ENCODE measurements around the gene FAM43A. TPM values are rescaled to one million over a fixed set of nuclear protein-coding genes. Genes with fewer than 3 reads are reported as not detected.

The FAM43A gene
- total RNA-seq, 1 donor from 2014 or later = 38.2 TPM

DNA sequence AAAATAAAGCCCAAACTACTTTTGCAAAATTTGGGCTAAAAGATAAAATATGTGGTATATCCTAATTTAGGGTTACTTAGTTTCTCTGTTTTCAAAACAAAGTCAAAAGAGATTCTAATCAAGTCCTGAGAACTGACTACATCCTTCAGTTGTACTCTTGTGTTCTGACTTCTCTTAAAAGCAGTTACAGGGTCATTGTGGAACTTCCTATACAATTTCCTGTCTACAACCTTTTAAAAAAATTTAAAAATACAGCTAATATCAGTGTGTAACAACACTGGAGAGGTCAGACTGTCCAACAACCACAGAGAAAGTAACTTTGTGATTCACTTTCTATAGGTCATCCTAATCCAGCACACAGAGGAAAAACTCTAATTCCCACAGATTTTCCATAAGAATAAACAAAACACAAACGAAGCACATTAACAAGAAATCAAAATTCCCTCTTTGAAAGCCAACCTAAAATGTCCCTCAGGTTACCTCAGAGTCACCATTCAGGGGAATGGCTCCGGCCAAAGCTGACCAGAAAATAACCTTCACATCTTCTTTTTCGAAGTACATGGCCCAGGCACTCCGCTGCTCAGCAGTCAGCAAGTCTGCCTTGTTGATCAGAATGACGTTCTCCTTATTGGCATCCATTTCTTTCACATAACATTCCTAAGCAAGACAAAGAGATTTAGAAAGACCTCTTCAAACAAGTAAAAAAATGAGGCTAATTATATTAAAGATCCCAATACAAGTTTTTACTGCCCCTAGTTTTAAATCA lies 27.0 kb upstream of the FAM43A start:
- no peaks in the 10 kb centered on the region for H3K27me3 Mint-ChIP-seq (ENCODE audit: unreplicated experiment)
- no peak for DNase-seq (ENCODE audit: extremely low spot score, unreplicated experiment)
- no peak overlapping the region for H3K4me3 Mint-ChIP-seq (ENCODE audit: unreplicated experiment)
- peaks cover 27% of the 10 kb centered on the region for H3K36me3 Mint-ChIP-seq (ENCODE audit: unreplicated experiment)
- H3K9me3 Mint-ChIP-seq (ENCODE audit: unreplicated experiment) = no peaks in the 10 kb centered on the region
- no peak overlapping the region for H3K27ac Mint-ChIP-seq (ENCODE audit: unreplicated experiment)
- TF ChIP-seq, protein P1, sequence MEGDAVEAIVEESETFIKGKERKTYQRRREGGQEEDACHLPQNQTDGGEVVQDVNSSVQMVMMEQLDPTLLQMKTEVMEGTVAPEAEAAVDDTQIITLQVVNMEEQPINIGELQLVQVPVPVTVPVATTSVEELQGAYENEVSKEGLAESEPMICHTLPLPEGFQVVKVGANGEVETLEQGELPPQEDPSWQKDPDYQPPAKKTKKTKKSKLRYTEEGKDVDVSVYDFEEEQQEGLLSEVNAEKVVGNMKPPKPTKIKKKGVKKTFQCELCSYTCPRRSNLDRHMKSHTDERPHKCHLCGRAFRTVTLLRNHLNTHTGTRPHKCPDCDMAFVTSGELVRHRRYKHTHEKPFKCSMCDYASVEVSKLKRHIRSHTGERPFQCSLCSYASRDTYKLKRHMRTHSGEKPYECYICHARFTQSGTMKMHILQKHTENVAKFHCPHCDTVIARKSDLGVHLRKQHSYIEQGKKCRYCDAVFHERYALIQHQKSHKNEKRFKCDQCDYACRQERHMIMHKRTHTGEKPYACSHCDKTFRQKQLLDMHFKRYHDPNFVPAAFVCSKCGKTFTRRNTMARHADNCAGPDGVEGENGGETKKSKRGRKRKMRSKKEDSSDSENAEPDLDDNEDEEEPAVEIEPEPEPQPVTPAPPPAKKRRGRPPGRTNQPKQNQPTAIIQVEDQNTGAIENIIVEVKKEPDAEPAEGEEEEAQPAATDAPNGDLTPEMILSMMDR (IDR thresholded peaks at IDR 0.05) = no peak
- no peaks in the 10 kb centered on the region for H3K4me1 Mint-ChIP-seq (ENCODE audit: unreplicated experiment)

DNA sequence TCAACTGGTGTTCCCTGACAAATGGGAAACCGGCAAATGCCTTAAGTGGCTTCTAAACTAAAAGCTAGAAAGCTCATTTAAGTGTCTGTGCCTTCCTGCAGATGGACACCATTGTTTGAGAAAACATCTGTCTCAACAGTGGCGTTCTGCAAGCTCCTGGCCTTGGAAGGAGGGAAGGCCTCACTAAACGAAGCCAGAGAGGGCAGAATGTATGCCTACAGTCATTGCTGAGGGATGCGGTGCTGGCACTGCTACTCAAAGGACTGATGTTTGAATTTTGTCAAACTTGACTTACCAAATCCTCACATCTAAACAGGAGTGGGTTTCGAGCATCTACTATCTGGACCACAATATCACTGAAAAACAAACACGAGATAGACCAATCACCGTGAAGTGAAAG lies 25.9 kb upstream of the FAM43A start:
- H3K4me1 Mint-ChIP-seq (ENCODE audit: unreplicated experiment) = no peaks in the 10 kb centered on the region
- TF ChIP-seq, protein P1 (IDR thresholded peaks at IDR 0.05) = no peak
- peaks cover 19% of the 10 kb centered on the region for H3K36me3 Mint-ChIP-seq (ENCODE audit: unreplicated experiment)
- no peaks in the 10 kb centered on the region for H3K9me3 Mint-ChIP-seq (ENCODE audit: unreplicated experiment)
- no peaks in the 10 kb centered on the region for H3K27me3 Mint-ChIP-seq (ENCODE audit: unreplicated experiment)
- no peak for DNase-seq (ENCODE audit: extremely low spot score, unreplicated experiment)
- no peak overlapping the region for H3K4me3 Mint-ChIP-seq (ENCODE audit: unreplicated experiment)
- no peak overlapping the region for H3K27ac Mint-ChIP-seq (ENCODE audit: unreplicated experiment)

DNA sequence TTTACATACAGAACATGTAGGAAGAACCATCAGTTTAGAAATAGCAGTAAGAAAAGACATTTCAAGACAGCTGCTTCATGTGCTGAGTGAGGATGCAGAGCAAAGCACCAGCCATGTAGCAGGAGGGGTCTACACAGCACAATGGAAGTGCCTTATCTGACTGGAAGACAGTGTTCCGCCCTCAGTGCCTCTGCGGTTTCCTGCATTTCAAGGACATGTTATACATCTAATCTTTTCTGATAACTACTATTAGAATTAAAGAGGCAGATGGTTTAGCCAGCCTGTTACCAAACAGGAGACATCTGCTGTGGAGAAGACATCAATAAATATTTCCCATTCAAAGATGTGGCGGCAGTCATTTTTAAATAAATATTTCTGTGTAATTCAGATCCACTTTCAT lies 24.3 kb upstream of the FAM43A start:
- no peak for DNase-seq (ENCODE audit: extremely low spot score, unreplicated experiment)
- H3K36me3 Mint-ChIP-seq (ENCODE audit: unreplicated experiment) = peaks cover 35% of the 10 kb centered on the region
- no peak overlapping the region for H3K27ac Mint-ChIP-seq (ENCODE audit: unreplicated experiment)
- no peaks in the 10 kb centered on the region for H3K9me3 Mint-ChIP-seq (ENCODE audit: unreplicated experiment)
- no peaks in the 10 kb centered on the region for H3K4me1 Mint-ChIP-seq (ENCODE audit: unreplicated experiment)
- H3K27me3 Mint-ChIP-seq (ENCODE audit: unreplicated experiment) = no peaks in the 10 kb centered on the region
- H3K4me3 Mint-ChIP-seq (ENCODE audit: unreplicated experiment) = no peak overlapping the region
- TF ChIP-seq, protein P1 (IDR thresholded peaks at IDR 0.05) = no peak

DNA sequence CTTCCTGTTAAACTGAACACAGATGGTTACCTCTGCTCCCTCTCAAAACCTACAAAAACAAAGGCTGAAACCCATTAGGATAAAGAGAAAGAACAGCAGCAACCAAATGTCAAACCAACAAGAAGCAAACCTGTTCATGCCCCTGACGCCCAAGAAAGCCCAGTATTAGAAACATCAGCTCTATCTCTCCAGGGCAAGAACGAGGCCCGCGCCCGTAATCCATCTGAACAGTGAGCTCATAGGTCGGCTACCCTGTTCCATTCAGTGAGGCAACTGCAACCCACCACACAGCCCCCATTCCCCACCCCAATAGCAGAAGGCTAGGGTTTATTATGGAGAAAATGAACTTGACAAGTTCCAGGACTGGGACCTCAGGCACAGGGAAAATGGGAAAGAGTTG lies 23.7 kb upstream of the FAM43A start:
- Mint-ChIP-seq H3K9me3 (ENCODE audit: unreplicated experiment) (no peaks in the 10 kb centered on the region), H3K36me3 (ENCODE audit: unreplicated experiment) (peaks cover 37% of the 10 kb centered on the region), H3K4me3 (ENCODE audit: unreplicated experiment) (no peak overlapping the region), H3K4me1 (ENCODE audit: unreplicated experiment) (no peaks in the 10 kb centered on the region), H3K27me3 (ENCODE audit: unreplicated experiment) (no peaks in the 10 kb centered on the region), H3K27ac (ENCODE audit: unreplicated experiment) (no peak overlapping the region)
- DNase-seq (ENCODE audit: extremely low spot score, unreplicated experiment) = no peak
- TF ChIP-seq, protein P1 (IDR thresholded peaks at IDR 0.05) = no peak

DNA sequence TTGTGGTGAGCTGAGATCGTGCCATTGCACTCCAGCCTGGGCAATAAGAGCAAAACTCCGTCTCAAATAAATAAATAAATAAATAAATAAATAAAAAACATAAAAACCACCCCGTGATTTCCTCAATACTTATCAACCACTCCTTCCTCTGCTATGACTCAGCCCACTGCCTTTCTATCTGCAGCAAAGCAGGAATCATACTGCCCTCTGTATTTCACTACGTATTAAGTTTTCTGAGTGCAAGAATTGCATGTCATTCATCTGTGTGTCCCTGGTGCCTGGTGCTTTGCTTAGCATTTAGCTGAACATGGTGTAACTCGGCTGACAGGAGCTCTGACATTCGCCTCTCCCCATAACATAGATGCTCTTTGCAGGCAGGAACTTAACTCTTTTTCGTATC lies 20.8 kb upstream of the FAM43A start:
- Mint-ChIP-seq H3K4me1 (ENCODE audit: unreplicated experiment) (no peaks in the 10 kb centered on the region), H3K27me3 (ENCODE audit: unreplicated experiment) (no peaks in the 10 kb centered on the region), H3K9me3 (ENCODE audit: unreplicated experiment) (no peaks in the 10 kb centered on the region), H3K4me3 (ENCODE audit: unreplicated experiment) (no peak overlapping the region), H3K27ac (ENCODE audit: unreplicated experiment) (no peak overlapping the region), H3K36me3 (ENCODE audit: unreplicated experiment) (peaks cover 27% of the 10 kb centered on the region)
- TF ChIP-seq, protein P1 (IDR thresholded peaks at IDR 0.05) = no peak
- DNase-seq (ENCODE audit: extremely low spot score, unreplicated experiment) = no peak
